Activated T-cell treated with anti-CD3 and anti-CD28 coated beads, Interleukin-2, amount 50 U/mL, for 4 hours (primary cell): ENCODE results near the gene CNTN5. TPM values are rescaled to one million over a fixed set of nuclear protein-coding genes. Genes with fewer than 3 reads are reported as not detected.

Source experiments
- ATAC-seq, 2 donors: fragments of 200-7000 bp; cut with Tn5 transposase; one replicate each; pipeline ENCODE4 v1.10.0; 2021
- DNase-seq: peaks from one replicate; pipeline ENCODE4 v3.0.0-alpha.2; 2020
- H3K27me3 Mint-ChIP-seq: one replicate; pipeline ENCODE4 v1.8.0; 2021; ENCODE audit warnings: low read depth, mixed read lengths
- H3K36me3 Mint-ChIP-seq: one replicate; pipeline ENCODE4 v1.8.0; 2022; ENCODE audit warnings: mixed read lengths; ENCODE audit not compliant: insufficient read depth
- H3K4me1 Mint-ChIP-seq: one replicate; pipeline ENCODE4 v1.8.0; 2021; ENCODE audit warnings: low read depth, mixed read lengths
- H3K4me3 Mint-ChIP-seq: one replicate; pipeline ENCODE4 v1.8.0; 2021; ENCODE audit warnings: mild to moderate bottlenecking, moderate library complexity, mixed read lengths
- H3K9me3 Mint-ChIP-seq: one replicate; pipeline ENCODE4 v1.8.0; 2021; ENCODE audit warnings: mixed read lengths
- total RNA-seq, 3 donors: library from RNA; stranded (reverse); gene quantifications; one replicate each; pipeline ENCODE4 v1.2.1, GENCODE V29; 2021

The CNTN5 gene
- total RNA-seq, 3 donors from 2014 or later: not detected

DNA sequence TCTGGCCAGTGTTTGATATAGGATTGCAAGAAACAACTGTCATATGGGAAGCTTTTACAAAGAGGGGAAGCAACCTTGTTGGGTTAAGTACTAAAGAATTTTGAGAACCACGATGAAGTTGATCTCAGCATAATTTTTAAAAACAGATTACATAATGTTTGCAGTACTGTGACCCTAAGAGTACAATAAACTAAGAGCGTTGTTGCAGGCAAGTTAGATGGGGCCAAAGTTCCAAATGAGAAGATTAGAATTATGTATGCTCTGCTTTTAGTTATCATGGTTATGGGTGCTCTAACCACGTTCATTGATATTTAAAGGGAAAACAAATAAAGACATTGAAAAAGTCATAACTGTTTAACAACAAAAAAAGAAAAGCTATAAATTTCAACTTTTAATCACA, 177.5 kb downstream of the CNTN5 start:
- Mint-ChIP-seq H3K36me3 (no peaks in the 10 kb centered on the region), H3K4me3 (no peak overlapping the region), H3K27me3 (no peaks in the 10 kb centered on the region), H3K4me1 (no peaks in the 10 kb centered on the region), H3K9me3 (peaks cover 7% of the 10 kb centered on the region)
- DNase-seq (no peak), ATAC-seq (no peak)

DNA sequence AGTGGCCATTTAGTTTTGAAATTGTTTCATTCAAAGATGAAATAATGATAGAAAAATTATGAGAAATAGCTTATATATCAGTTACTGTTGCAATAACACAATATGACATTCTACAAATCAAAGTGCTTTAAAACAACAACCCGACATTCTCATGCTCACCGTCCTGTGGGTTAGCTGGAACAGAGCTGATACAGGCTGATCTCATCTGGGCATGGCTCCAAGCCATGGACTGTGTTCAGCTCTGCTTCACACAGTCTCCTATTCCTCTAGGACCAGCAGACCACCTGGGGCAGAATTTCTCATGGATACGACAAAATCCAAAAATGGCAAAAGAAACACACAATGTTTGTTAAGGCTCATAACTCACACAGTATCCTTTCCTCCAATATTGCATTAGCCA, 178.6 kb downstream of the CNTN5 start:
- no peaks in the 10 kb centered on the region for H3K4me1 Mint-ChIP-seq
- peaks cover 7% of the 10 kb centered on the region for H3K9me3 Mint-ChIP-seq
- no peaks in the 10 kb centered on the region for H3K36me3 Mint-ChIP-seq
- no peak for ATAC-seq
- DNase-seq: no peak
- no peak overlapping the region for H3K4me3 Mint-ChIP-seq
- H3K27me3 Mint-ChIP-seq: no peaks in the 10 kb centered on the region

DNA sequence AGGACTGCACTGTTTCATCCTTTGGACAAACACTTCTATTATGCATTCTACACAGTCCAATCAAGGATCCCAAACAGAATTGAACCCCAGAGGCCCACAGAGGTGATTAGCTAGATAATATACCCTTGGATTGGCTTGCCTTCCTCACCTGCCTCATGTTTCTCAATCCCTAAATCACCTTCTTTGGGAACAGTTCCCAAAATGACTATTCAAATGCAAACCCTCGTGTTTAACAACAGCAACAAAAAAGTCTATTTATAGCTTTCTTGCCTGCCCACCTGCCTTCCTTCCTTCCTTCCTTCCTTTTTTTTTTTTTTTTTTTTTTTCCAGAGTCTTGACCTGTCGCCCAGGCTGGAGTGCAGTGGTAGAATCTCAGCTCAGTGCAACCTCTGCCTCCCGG, 180.0 kb downstream of the CNTN5 start:
- H3K9me3 Mint-ChIP-seq: peaks cover 7% of the 10 kb centered on the region
- no peak overlapping the region for H3K4me3 Mint-ChIP-seq
- H3K27me3 Mint-ChIP-seq: no peaks in the 10 kb centered on the region
- H3K36me3 Mint-ChIP-seq: no peaks in the 10 kb centered on the region
- DNase-seq: no peak
- no peak for ATAC-seq
- no peaks in the 10 kb centered on the region for H3K4me1 Mint-ChIP-seq

DNA sequence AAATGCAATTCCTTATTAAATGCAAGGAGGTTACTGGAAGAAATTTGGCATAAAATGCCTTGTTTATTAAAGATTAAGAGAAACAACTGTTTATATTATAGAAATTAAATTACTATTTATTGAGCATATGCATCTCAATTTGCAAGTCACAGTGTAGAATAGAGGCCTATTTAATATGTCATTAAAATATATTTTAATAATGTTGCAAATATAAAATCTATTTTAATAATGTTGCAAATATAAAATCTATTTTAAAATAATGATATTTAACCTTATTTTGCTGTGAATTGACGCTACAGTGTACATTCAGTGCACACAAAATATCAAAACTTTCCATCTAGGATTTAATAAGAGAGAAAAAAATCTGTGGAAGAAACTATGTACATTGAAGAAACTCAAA, 188.1 kb downstream of the CNTN5 start:
- no peak for ATAC-seq
- H3K36me3 Mint-ChIP-seq: no peaks in the 10 kb centered on the region
- no peaks in the 10 kb centered on the region for H3K4me1 Mint-ChIP-seq
- H3K27me3 Mint-ChIP-seq: no peaks in the 10 kb centered on the region
- DNase-seq: no peak
- peaks cover 11% of the 10 kb centered on the region for H3K9me3 Mint-ChIP-seq
- no peak overlapping the region for H3K4me3 Mint-ChIP-seq

DNA sequence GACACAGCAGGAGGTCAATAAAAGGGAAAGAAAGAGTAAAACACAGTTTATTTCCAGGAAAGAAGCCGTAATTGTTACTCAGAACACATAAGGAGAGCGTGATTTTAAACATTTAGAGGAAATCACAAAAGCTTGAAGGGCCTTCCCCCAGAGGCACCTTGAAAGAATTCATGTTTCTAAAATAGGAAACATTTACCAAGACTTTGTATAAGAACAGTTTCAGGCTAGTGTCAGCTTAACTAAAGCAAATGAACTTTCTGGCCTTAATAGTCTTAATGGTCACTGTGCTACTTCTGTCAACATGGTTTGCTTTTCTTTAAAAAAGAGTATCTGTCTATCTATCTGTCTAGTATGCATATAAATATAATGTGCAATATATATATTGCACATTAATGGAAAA, 208.8 kb downstream of the CNTN5 start:
- DNase-seq: no peak
- Mint-ChIP-seq H3K4me3 (no peak overlapping the region), H3K27me3 (no peaks in the 10 kb centered on the region), H3K36me3 (no peaks in the 10 kb centered on the region), H3K9me3 (peaks cover 13% of the 10 kb centered on the region), H3K4me1 (no peaks in the 10 kb centered on the region)
- no peak for ATAC-seq

DNA sequence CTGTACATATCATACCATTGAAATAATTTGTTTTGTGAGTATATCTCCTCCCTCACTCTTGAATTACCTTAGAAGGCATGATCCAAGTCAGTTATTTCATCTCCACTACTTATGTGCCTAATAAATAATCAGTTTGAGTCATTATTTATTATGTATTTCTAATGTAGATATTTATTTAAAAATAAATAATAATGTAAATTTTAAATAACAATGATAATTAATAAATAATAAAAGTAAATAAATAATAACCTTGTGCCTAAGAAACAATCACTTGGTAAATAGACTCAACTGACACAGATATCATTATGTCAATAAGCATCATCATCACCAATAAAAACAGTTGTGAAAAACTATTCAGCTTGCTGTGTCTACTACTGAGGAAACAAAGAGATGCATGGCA, 213.8 kb downstream of the CNTN5 start:
- no peaks in the 10 kb centered on the region for H3K36me3 Mint-ChIP-seq
- no peaks in the 10 kb centered on the region for H3K4me1 Mint-ChIP-seq
- H3K27me3 Mint-ChIP-seq: no peaks in the 10 kb centered on the region
- peaks cover 13% of the 10 kb centered on the region for H3K9me3 Mint-ChIP-seq
- ATAC-seq: no peak
- H3K4me3 Mint-ChIP-seq: no peak overlapping the region
- no peak for DNase-seq

DNA sequence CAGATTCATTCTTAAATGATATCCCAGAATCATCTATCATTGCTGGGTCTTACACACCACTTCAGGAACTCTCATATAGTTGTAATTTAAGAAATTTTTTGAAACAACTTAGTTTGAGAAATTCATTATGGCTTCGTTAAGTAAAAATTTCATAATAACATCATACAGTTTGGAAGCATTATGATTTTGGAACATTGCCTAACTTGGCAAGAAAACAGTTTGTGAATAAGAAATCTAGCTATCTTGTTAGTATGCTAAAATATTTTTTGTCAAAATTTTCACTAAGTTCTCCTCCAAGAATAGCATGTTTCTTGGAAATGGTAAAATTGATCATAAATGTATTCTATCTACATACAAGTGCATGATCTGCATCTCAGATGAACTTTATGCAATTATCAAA, 217.7 kb downstream of the CNTN5 start:
- DNase-seq: no peak
- H3K27me3 Mint-ChIP-seq: no peaks in the 10 kb centered on the region
- no peak for ATAC-seq
- no peaks in the 10 kb centered on the region for H3K36me3 Mint-ChIP-seq
- H3K4me3 Mint-ChIP-seq: no peak overlapping the region
- H3K4me1 Mint-ChIP-seq: no peaks in the 10 kb centered on the region
- peaks cover 18% of the 10 kb centered on the region for H3K9me3 Mint-ChIP-seq

DNA sequence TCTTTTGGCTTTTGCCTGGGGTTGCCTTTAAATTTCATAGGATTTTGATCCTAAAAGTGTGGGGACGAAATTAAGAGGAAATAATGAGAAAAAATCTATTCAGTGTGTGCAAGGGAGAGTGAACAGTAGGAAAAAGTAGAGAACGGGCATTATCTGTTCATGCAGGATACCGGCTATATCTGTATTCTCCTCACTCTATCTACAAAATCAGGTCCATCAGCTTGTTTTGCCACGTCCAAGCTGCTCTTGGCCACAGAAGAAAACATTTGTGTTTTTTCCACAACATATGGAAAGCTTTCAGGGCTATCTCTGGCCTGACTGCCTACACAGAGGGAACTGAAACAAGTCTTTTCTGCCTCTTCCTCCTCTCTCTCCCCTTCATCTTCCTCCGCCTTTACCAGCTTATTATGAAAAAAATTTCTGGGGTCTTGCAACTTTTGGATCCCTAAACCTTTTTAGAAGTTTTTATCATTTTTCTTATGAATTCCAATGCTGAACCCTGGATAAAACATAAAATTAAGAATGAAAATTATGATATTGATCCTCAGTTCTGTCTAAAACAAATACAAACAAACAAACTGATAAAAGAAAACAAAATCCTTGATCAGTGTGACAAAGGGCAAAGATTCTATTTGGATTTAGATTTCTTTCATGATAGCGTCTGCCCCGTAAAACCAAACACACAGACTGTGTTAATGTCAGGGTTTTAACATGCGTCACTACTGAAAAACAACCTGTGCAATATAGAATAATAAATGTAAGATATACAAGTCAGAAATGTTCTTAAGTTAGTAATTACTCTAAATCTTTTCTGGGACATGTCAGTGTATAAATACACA, 219.7 kb downstream of the CNTN5 start:
- no peaks in the 10 kb centered on the region for H3K36me3 Mint-ChIP-seq
- H3K4me1 Mint-ChIP-seq: no peaks in the 10 kb centered on the region
- H3K4me3 Mint-ChIP-seq: no peak overlapping the region
- no peaks in the 10 kb centered on the region for H3K27me3 Mint-ChIP-seq
- peaks cover 14% of the 10 kb centered on the region for H3K9me3 Mint-ChIP-seq
- DNase-seq: no peak
- ATAC-seq: no peak

DNA sequence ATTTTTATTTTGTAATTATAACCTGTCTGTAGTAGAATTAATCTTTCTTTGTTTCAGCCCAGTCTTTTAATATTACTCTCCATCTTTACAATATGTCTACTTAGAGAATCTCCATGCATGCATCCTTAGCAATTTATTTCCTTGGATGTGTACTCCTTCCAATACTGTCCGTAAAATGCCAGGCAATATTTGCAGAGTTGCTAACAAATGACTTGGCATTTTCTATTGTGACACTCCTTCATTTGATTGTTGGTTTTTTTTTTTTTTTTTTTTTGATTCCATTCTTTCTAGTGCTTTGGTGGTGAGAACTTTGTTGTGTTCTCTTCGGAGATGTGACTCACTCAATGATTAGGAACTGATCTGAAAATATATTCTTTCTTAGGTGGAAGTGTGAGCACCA, 220.3 kb downstream of the CNTN5 start:
- DNase-seq: no peak
- no peaks in the 10 kb centered on the region for H3K27me3 Mint-ChIP-seq
- H3K9me3 Mint-ChIP-seq: peaks cover 14% of the 10 kb centered on the region
- ATAC-seq: no peak
- no peaks in the 10 kb centered on the region for H3K36me3 Mint-ChIP-seq
- H3K4me3 Mint-ChIP-seq: no peak overlapping the region
- no peaks in the 10 kb centered on the region for H3K4me1 Mint-ChIP-seq

DNA sequence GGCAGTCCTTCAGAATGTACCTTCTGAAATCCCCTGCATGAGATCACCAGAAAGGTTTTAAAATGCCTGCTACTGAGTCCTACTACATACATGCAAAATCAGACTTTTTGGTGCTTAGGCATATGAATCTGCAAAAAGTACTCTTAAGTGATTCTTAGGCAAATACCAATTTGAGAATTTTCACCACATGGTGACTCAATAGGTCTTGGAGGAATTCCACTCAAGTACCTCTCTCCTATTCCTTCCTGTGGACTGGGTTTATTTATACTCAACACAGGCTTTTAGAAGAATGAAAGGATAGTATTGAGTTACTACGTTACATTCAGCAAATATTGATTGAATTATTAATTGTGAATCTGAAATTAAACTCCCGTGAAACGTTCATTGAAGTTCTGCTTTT, 223.9 kb downstream of the CNTN5 start:
- ATAC-seq (no peak), DNase-seq (no peak)
- H3K9me3 Mint-ChIP-seq: peaks cover 14% of the 10 kb centered on the region
- no peaks in the 10 kb centered on the region for H3K27me3 Mint-ChIP-seq
- no peaks in the 10 kb centered on the region for H3K4me1 Mint-ChIP-seq
- H3K36me3 Mint-ChIP-seq: no peaks in the 10 kb centered on the region
- H3K4me3 Mint-ChIP-seq: no peak overlapping the region

DNA sequence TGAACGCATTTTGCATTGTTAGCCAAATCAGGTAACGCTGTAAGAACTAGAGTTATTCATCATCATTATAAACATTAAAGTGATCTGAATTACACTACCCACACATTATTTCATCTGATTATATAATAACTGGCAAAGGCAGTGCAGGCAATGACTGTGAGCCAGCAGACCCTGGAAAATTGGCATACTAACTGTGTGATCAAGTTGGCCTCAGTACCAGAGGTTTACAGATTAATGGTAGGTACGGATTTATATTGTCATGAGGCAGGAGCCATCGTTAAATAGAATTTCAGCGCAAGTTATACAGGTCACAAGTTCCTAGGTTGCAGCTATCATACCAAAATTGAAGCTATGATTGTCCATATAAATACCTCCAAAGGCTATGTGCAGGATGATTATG, 225.4 kb downstream of the CNTN5 start:
- Mint-ChIP-seq H3K27me3 (no peaks in the 10 kb centered on the region), H3K4me3 (no peak overlapping the region), H3K4me1 (no peaks in the 10 kb centered on the region), H3K36me3 (no peaks in the 10 kb centered on the region), H3K9me3 (peaks cover 11% of the 10 kb centered on the region)
- ATAC-seq (no peak), DNase-seq (no peak)

DNA sequence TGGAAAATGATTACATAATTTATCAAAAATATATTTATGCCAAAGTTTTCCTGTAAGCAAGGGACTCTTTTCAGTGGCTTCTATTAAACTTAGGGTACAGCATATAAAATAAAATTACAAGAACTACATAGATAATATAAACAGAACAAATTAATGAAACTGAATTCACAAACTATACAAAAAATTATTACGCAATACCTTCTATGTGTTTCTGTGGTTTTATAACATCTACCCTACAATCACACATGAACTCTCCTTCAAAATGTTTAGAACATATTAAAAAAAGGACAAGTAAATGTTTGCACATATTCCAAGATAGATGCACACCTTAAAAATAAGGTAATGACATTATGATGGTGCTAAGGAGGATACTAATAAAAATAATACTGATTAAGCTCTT, 235.9 kb downstream of the CNTN5 start:
- Mint-ChIP-seq H3K36me3 (no peaks in the 10 kb centered on the region), H3K27me3 (no peaks in the 10 kb centered on the region), H3K4me1 (no peaks in the 10 kb centered on the region), H3K9me3 (no peaks in the 10 kb centered on the region), H3K4me3 (no peak overlapping the region)
- no peak for DNase-seq
- no peak for ATAC-seq

DNA sequence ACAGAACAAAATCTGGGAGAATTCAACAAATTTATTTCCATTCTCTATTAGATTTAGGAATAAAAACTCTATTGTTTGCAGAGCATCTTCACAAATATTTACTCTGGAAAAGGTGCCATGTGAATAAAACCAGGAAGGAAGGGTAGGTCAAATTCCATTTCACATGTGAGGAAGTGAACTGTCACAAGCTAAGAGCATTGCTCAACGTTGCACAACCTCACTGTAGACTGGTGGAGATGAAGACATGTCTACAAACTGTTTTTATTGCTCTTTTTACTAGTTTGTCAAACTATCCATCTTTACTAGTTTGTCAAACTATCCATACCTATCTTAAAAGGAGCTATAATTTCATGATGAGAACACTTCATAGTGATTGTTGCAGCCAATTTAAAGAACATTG, 236.4 kb downstream of the CNTN5 start:
- Mint-ChIP-seq H3K9me3 (no peaks in the 10 kb centered on the region), H3K36me3 (no peaks in the 10 kb centered on the region), H3K4me3 (no peak overlapping the region), H3K27me3 (no peaks in the 10 kb centered on the region), H3K4me1 (no peaks in the 10 kb centered on the region)
- DNase-seq (no peak), ATAC-seq (no peak)

DNA sequence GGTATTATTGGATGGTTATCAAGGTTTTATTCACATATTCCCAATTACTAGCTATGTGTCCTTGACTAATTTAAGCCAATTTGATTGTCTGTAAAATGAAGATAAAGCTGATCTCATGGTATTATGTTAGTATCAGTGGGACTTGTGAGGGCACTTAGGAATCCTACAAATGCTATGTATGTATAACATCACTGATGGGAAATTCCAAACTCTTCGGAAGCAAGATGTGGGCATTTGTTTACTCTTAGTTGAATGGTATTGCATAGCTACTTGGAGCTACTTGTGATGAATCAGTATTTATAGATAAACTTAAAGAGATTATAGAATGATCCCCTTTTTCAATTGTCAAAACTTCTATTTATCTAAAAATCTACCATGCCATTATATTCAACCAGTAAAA, 239.9 kb downstream of the CNTN5 start:
- ATAC-seq: no peak
- H3K27me3 Mint-ChIP-seq: no peaks in the 10 kb centered on the region

DNA sequence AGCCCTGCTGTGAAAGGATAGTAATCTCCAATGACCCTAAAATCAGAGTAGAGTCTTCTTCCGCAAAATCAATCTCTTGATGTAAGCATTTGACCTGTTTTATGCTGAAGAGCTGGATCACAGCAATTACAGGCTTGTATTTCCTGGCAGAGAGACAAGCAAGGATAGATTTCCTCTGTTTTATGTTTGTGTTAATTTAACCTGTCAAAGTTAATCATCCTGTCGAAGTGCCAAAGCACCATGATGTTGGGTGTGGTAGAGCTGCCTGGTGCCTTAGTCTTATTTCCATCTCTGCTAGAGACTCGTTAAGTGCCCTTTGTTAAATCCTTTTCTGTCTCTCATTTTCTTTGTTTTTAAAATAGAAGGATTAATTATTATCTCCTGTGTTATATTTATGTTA, 248.1 kb downstream of the CNTN5 start:
- peaks cover 7% of the 10 kb centered on the region for H3K9me3 Mint-ChIP-seq
- ATAC-seq (no peak), DNase-seq (no peak)
- no peaks in the 10 kb centered on the region for H3K27me3 Mint-ChIP-seq
- no peaks in the 10 kb centered on the region for H3K4me1 Mint-ChIP-seq
- H3K36me3 Mint-ChIP-seq: no peaks in the 10 kb centered on the region
- no peak overlapping the region for H3K4me3 Mint-ChIP-seq

More for the DNA sequence above, 239.9 kb downstream of the CNTN5 start:
- no peak for DNase-seq
- no peaks in the 10 kb centered on the region for H3K36me3 Mint-ChIP-seq
- H3K4me1 Mint-ChIP-seq: no peaks in the 10 kb centered on the region
- H3K4me3 Mint-ChIP-seq: no peak overlapping the region
- H3K9me3 Mint-ChIP-seq: peaks cover 4% of the 10 kb centered on the region
